OCI-LY3 (cell line): Measurements from ENCODE around the gene THAP10.

Experiments used
- EZH2phosphoT487 ChIP-seq: fragments of 200-600 bp; shearing (Covaris generic); IDR thresholded peaks from 2 replicates; pipeline ENCODE4 v1.6.1; 2018; ENCODE audit warnings: antibody characterized with exemption, mixed run types, low read depth
- TF ChIP-seq, protein P1 (sequence below): fragments of 200-600, 300-600 bp; sonication (generic); IDR thresholded peaks from 2 replicates; pipeline ENCODE4 v1.5.1; 2014; ENCODE audit warnings: antibody characterized with exemption, low read length, low read depth

DNA sequence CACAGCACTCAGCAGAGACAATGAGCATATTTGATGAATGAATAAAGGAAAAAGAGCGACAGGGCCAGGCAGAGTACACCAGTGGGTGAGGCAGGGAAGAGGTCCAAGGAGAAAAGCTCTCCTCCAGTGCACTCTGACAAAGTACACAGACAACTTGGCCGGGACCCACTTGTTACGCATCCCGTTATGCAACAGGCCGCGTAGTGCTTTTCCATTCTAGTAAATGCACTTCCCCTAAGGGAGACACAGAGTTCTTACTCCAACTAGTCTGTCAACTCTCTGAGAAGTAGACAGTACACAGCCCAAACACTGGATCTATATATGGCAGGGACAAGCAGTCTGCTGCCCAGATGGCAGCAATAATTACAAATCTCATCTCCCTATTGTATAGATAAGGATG, 56.8 kb downstream of the THAP10 start:
- TF ChIP-seq, protein P1, sequence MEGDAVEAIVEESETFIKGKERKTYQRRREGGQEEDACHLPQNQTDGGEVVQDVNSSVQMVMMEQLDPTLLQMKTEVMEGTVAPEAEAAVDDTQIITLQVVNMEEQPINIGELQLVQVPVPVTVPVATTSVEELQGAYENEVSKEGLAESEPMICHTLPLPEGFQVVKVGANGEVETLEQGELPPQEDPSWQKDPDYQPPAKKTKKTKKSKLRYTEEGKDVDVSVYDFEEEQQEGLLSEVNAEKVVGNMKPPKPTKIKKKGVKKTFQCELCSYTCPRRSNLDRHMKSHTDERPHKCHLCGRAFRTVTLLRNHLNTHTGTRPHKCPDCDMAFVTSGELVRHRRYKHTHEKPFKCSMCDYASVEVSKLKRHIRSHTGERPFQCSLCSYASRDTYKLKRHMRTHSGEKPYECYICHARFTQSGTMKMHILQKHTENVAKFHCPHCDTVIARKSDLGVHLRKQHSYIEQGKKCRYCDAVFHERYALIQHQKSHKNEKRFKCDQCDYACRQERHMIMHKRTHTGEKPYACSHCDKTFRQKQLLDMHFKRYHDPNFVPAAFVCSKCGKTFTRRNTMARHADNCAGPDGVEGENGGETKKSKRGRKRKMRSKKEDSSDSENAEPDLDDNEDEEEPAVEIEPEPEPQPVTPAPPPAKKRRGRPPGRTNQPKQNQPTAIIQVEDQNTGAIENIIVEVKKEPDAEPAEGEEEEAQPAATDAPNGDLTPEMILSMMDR = no peak
- no peak for TF ChIP-seq EZH2phosphoT487
